Measurements from ENCODE around the gene RGS12. TPM values are rescaled to one million over a fixed set of nuclear protein-coding genes. Genes with fewer than 3 reads are reported as not detected.

The RGS12 gene
- total RNA-seq, 5 donors from 2014 or later (not counting 1 experiment from before 2014, with no cell fraction given): 6.4 to 15.3 (median 10.5) TPM

GRCh38 chr4:3269991-3270611 lies 22.7 kb upstream of the RGS12 start:
- H3K4me3 ChIP-seq (ENCODE audit: control insufficient read depth in 1 of 2, extremely low read depth in 1 of 2, low read length in 1 of 2): no peak overlapping the region
- DNase-seq (peak in 1 of 35 experiments; percentile 18), ATAC-seq (replicated peaks in 1 of 4) (no peak)
- H3K9me3 ChIP-seq: no peaks in the 10 kb centered on the region
- ChIA-PET POLR2A (no interaction called here), CTCF (no interaction called here)
- H3K36me3 ChIP-seq (ENCODE audit: control insufficient read depth in 2 of 2, extremely low read depth in 1 of 2, insufficient read depth in 1 of 2, low read length in 1 of 2): no peaks in the 10 kb centered on the region
- H3K27me3 ChIP-seq (replicated peaks in 1 of 2; ENCODE audit: control insufficient read depth in 2 of 2, extremely low read depth in 1 of 2, insufficient read depth in 2 of 2, low read length in 1 of 2): peaks cover 0 to 9% of the 10 kb centered on the region in 2 experiments
- no peaks in the 10 kb centered on the region for H3K4me1 ChIP-seq (ENCODE audit: control insufficient read depth in 1 of 2, extremely low read depth in 1 of 2, insufficient read depth in 2 of 2, low read length in 2 of 2)
- H3K27ac ChIP-seq (ENCODE audit: low read length): no peak overlapping the region
- Mint-ChIP-seq H3K27ac (no peak overlapping the region), H3K36me3 (peaks cover 3% of the 10 kb centered on the region), H3K4me1 (no peaks in the 10 kb centered on the region), H3K9me3 (peaks cover 0 to 7% (median 4%) of the 10 kb centered on the region in 3 donors), H3K27me3 (no peaks in the 10 kb centered on the region), H3K4me3 (no peak overlapping the region)
- WGBS (ENCODE audit: insufficient coverage): 92% methylated on average over 13 of the region's 17 CpGs

- no peak for DNase-seq
- no peak overlapping the region for H3K27ac Mint-ChIP-seq
- CTCF ChIA-PET: interaction anchor here in 1 of 2 donors (0.7 kb wide), 1 partner anchor 94 kb away, joined by 3 read pairs; no protein-coding TSS in a partner anchor
- no peaks in the 10 kb centered on the region for H3K36me3 ChIP-seq (ENCODE audit: control insufficient read depth in 2 of 2, extremely low read depth in 1 of 2, insufficient read depth in 1 of 2, low read length in 1 of 2)
- H3K4me1 Mint-ChIP-seq: no peaks in the 10 kb centered on the region
- peaks cover 0 to 7% (median 4%) of the 10 kb centered on the region in 3 donors for H3K9me3 Mint-ChIP-seq
- POLR2A ChIA-PET: no interaction called here
- 85% methylated on average over 6 of the region's 14 CpGs for WGBS (ENCODE audit: insufficient coverage)
- peaks cover 7% of the 10 kb centered on the region for H3K36me3 Mint-ChIP-seq
- H3K4me3 ChIP-seq (ENCODE audit: control insufficient read depth in 1 of 2, extremely low read depth in 1 of 2, low read length in 1 of 2): no peak overlapping the region
- no peak overlapping the region for H3K4me3 Mint-ChIP-seq
- H3K27ac ChIP-seq (ENCODE audit: low read length): no peak overlapping the region
- no peaks in the 10 kb centered on the region for H3K9me3 ChIP-seq
- ATAC-seq (replicated peaks in 1 of 4): no peak
- no peaks in the 10 kb centered on the region for H3K4me1 ChIP-seq (ENCODE audit: control insufficient read depth in 1 of 2, extremely low read depth in 1 of 2, insufficient read depth in 2 of 2, low read length in 2 of 2)
- H3K27me3 Mint-ChIP-seq: no peaks in the 10 kb centered on the region
- H3K27me3 ChIP-seq (replicated peaks in 1 of 2; ENCODE audit: control insufficient read depth in 2 of 2, extremely low read depth in 1 of 2, insufficient read depth in 2 of 2, low read length in 1 of 2): peaks cover 0 to 5% of the 10 kb centered on the region in 2 experiments
Observed at GRCh38 chr4:3271131-3271530, 21.7 kb upstream of the RGS12 start.

- Histone ChIP-seq H3K4me1 (ENCODE audit: control insufficient read depth in 1 of 2, extremely low read depth in 1 of 2, insufficient read depth in 2 of 2, low read length in 2 of 2) (no peaks in the 10 kb centered on the region), H3K9me3 (no peaks in the 10 kb centered on the region), H3K27ac (ENCODE audit: low read length) (no peak overlapping the region), H3K4me3 (ENCODE audit: control insufficient read depth in 1 of 2, extremely low read depth in 1 of 2, low read length in 1 of 2) (no peak overlapping the region), H3K27me3 (replicated peaks in 1 of 2; ENCODE audit: control insufficient read depth in 2 of 2, extremely low read depth in 1 of 2, insufficient read depth in 2 of 2, low read length in 1 of 2) (peaks cover 0 to 9% of the 10 kb centered on the region in 2 experiments), H3K36me3 (ENCODE audit: control insufficient read depth in 2 of 2, extremely low read depth in 1 of 2, insufficient read depth in 1 of 2, low read length in 1 of 2) (no peaks in the 10 kb centered on the region)
- Mint-ChIP-seq H3K27me3 (peaks cover 0 to 1% of the 10 kb centered on the region in 2 donors), H3K4me3 (no peak overlapping the region), H3K4me1 (no peaks in the 10 kb centered on the region), H3K36me3 (peaks cover 13% of the 10 kb centered on the region), H3K27ac (no peak overlapping the region), H3K9me3 (peaks cover 4 to 17% (median 11%) of the 10 kb centered on the region in 3 donors)
- ATAC-seq (replicated peaks in 1 of 4) (no peak), DNase-seq (no peak)
- 92% methylated on average over 5 of the region's 9 CpGs for WGBS (ENCODE audit: insufficient coverage)
- POLR2A ChIA-PET: no interaction called here
- CTCF ChIA-PET: no interaction called here
Observed at GRCh38 chr4:3276986-3277385, 15.8 kb upstream of the RGS12 start.

GRCh38 chr4:3280466-3280865 lies 12.4 kb upstream of the RGS12 start:
- Histone ChIP-seq H3K27ac (ENCODE audit: low read length) (no peak overlapping the region), H3K27me3 (replicated peaks in 1 of 2; ENCODE audit: control insufficient read depth in 2 of 2, extremely low read depth in 1 of 2, insufficient read depth in 2 of 2, low read length in 1 of 2) (peaks cover 0 to 23% of the 10 kb centered on the region in 2 experiments), H3K9me3 (no peaks in the 10 kb centered on the region), H3K36me3 (ENCODE audit: control insufficient read depth in 2 of 2, extremely low read depth in 1 of 2, insufficient read depth in 1 of 2, low read length in 1 of 2) (no peaks in the 10 kb centered on the region), H3K4me1 (ENCODE audit: control insufficient read depth in 1 of 2, extremely low read depth in 1 of 2, insufficient read depth in 2 of 2, low read length in 2 of 2) (no peaks in the 10 kb centered on the region), H3K4me3 (ENCODE audit: control insufficient read depth in 1 of 2, extremely low read depth in 1 of 2, low read length in 1 of 2) (no peak overlapping the region)
- peaks cover 5 to 14% of the 10 kb centered on the region in 2 donors for H3K27me3 Mint-ChIP-seq
- no peak overlapping the region for H3K27ac Mint-ChIP-seq
- CTCF ChIA-PET: no interaction called here
- DNase-seq (peak in 1 of 35 experiments; percentile 8), ATAC-seq (replicated peaks in 1 of 4) (no peak)
- 72% methylated on average over 2 of the region's 3 CpGs for WGBS (ENCODE audit: insufficient coverage)
- POLR2A ChIA-PET: no interaction called here
- H3K4me1 Mint-ChIP-seq: no peaks in the 10 kb centered on the region
- H3K4me3 Mint-ChIP-seq: no peak overlapping the region
- peaks cover 7% of the 10 kb centered on the region for H3K36me3 Mint-ChIP-seq
- peaks cover 4 to 13% (median 5%) of the 10 kb centered on the region in 3 donors for H3K9me3 Mint-ChIP-seq

GRCh38 chr4:3283483-3283882 lies 9.3 kb upstream of the RGS12 start:
- CTCF ChIA-PET: no interaction called here
- no CpG with 5 or more reads among the region's 6 CpGs for WGBS (ENCODE audit: insufficient coverage)

GRCh38 chr4:3283916-3284315 lies 8.9 kb upstream of the RGS12 start:
- peaks cover 11 to 28% of the 10 kb centered on the region in 2 donors for H3K27me3 Mint-ChIP-seq

More at GRCh38 chr4:3283483-3283882, 9.3 kb upstream of the RGS12 start:
- no peak overlapping the region for H3K4me3 ChIP-seq (ENCODE audit: control insufficient read depth in 1 of 2, extremely low read depth in 1 of 2, low read length in 1 of 2)
- H3K36me3 Mint-ChIP-seq: peaks cover 3% of the 10 kb centered on the region
- H3K36me3 ChIP-seq (ENCODE audit: control insufficient read depth in 2 of 2, extremely low read depth in 1 of 2, insufficient read depth in 1 of 2, low read length in 1 of 2): no peaks in the 10 kb centered on the region
- no peak overlapping the region for H3K27ac ChIP-seq (ENCODE audit: low read length)
- DNase-seq: no peak
- peaks cover 4 to 13% (median 5%) of the 10 kb centered on the region in 3 donors for H3K9me3 Mint-ChIP-seq
- peaks cover 0 to 8% of the 10 kb centered on the region in 2 experiments for H3K4me1 ChIP-seq (ENCODE audit: control insufficient read depth in 1 of 2, extremely low read depth in 1 of 2, insufficient read depth in 2 of 2, low read length in 2 of 2)
- peaks cover 9 to 27% of the 10 kb centered on the region in 2 donors for H3K27me3 Mint-ChIP-seq
- H3K9me3 ChIP-seq: no peaks in the 10 kb centered on the region
- H3K4me1 Mint-ChIP-seq: peaks cover 0 to 6% (median 0%) of the 10 kb centered on the region in 3 donors
- POLR2A ChIA-PET: no interaction called here
- no peak overlapping the region for H3K27ac Mint-ChIP-seq
- peaks cover 0 to 53% of the 10 kb centered on the region in 2 experiments for H3K27me3 ChIP-seq (replicated peaks in 1 of 2; ENCODE audit: control insufficient read depth in 2 of 2, extremely low read depth in 1 of 2, insufficient read depth in 2 of 2, low read length in 1 of 2)
- no peak for ATAC-seq (replicated peaks in 1 of 4)
- H3K4me3 Mint-ChIP-seq: no peak overlapping the region

More at GRCh38 chr4:3283916-3284315, 8.9 kb upstream of the RGS12 start:
- H3K9me3 ChIP-seq: no peaks in the 10 kb centered on the region
- peaks cover 0 to 8% of the 10 kb centered on the region in 2 experiments for H3K4me1 ChIP-seq (ENCODE audit: control insufficient read depth in 1 of 2, extremely low read depth in 1 of 2, insufficient read depth in 2 of 2, low read length in 2 of 2)
- no peak overlapping the region for H3K27ac Mint-ChIP-seq
- ChIA-PET CTCF (interaction anchor here in 1 of 2 donors (0.7 kb wide), 1 partner anchor 88 kb away, joined by 3 read pairs; no protein-coding TSS in a partner anchor), POLR2A (interaction anchor here in 1 of 2 donors (0.6 kb wide), 1 partner anchor 240 kb away, joined by 5 read pairs; no protein-coding TSS in a partner anchor)
- H3K4me3 Mint-ChIP-seq: no peak overlapping the region
- no peaks in the 10 kb centered on the region for H3K36me3 ChIP-seq (ENCODE audit: control insufficient read depth in 2 of 2, extremely low read depth in 1 of 2, insufficient read depth in 1 of 2, low read length in 1 of 2)
- DNase-seq (no peak), ATAC-seq (replicated peaks in 1 of 4) (no peak)
- WGBS (ENCODE audit: insufficient coverage): 88% methylated on average over 3 of the region's 13 CpGs
- peaks cover 4 to 10% (median 5%) of the 10 kb centered on the region in 3 donors for H3K9me3 Mint-ChIP-seq
- no peak overlapping the region for H3K4me3 ChIP-seq (ENCODE audit: control insufficient read depth in 1 of 2, extremely low read depth in 1 of 2, low read length in 1 of 2)
- H3K27ac ChIP-seq (ENCODE audit: low read length): no peak overlapping the region
- H3K36me3 Mint-ChIP-seq: peaks cover 2% of the 10 kb centered on the region
- peaks cover 0 to 57% of the 10 kb centered on the region in 2 experiments for H3K27me3 ChIP-seq (replicated peaks in 1 of 2; ENCODE audit: control insufficient read depth in 2 of 2, extremely low read depth in 1 of 2, insufficient read depth in 2 of 2, low read length in 1 of 2)
- peaks cover 0 to 6% (median 0%) of the 10 kb centered on the region in 3 donors for H3K4me1 Mint-ChIP-seq
